ENCODE measurements around the gene BLOC1S4.
"Not testable (repeated sequence)": the region's sequence is repeated elsewhere in the genome, so short reads cannot be mapped to it uniquely, and the experiment has no call there.

BLOC1S4 gene

DNA sequence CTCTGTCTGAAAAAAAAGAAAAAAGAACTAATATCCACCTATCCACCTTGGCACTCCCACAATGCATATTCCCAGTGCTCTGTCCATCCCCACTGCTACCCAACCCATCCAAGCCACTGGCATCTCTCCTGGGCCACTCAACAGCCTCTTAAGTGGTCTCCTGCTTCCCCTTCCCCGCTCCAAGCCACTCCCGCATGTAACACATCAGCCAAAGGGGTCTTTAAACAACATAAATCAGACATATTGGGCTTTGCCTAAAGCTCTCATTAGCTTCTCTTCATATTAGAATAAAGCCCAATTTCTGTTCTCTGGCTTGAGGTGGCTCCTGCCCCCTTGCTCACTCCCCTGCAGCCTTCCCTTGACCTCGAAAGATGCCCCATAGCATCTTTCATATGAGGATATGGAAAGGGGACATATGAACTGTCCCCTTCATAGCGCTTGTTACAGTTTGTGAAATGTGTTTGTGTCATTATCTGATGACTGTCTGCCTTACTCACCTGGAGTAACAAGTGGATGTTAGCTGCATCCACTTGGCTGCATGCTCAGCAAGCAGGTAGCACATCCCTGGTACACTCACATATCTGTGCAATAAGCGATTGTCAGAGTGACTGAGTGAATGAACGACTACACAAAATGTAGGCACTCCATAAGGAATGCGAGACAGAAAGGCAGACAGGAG, 3.1 kb downstream of the BLOC1S4 start:
- no peak for FAIRE-seq

DNA sequence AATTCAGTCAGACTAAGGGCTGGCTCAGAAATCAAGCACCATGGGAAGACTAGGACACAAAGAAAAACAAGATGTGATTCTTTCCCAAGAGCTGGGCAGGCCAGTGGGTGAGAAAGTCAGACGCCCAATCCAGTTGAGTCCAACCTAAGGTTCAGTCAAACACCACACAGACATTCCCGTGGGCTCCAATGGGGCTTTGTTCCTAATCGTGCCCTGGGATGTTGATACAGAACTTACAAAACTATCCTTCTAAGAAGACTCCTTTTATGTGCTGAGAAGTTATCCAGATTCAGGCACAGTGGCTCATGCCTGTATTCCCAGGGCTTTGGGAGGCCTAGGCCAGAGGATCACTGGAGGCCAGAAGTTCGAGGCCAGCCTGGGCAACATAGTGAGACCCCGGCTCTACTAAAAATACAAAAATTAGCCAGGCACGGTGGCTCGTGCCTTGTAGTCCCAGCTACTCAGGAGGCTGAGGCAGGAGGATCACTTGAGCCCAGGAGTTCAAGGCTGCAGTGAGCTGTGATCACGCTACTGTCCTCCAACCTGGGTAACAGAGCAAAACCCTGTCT, 3.7 kb downstream of the BLOC1S4 start:
- no peak for FAIRE-seq

DNA sequence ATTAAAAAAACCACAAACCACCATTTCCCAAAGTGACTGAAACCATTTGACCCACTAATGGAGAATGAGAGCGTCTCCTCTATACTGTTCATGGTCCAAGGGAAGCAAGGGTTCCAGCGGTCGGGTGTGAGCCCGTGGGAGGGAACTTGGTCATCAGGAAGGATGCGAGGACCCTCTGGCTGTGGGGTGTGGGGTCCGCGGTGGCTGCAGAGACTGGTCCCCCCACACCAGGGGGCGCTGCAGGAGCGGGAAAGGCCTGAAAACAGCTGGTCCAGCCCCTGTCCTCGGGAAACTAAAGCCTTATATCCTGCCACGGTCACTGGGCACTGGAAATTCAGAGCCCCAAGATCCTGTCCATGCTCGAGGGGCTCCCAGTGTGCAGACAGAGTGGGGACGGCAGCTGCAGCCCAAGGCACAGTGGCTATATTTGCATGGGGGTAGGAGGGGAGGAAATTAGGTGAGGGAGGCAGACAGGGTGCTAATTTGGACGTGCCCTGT, 4.3 kb downstream of the BLOC1S4 start:
- no peak for FAIRE-seq

DNA sequence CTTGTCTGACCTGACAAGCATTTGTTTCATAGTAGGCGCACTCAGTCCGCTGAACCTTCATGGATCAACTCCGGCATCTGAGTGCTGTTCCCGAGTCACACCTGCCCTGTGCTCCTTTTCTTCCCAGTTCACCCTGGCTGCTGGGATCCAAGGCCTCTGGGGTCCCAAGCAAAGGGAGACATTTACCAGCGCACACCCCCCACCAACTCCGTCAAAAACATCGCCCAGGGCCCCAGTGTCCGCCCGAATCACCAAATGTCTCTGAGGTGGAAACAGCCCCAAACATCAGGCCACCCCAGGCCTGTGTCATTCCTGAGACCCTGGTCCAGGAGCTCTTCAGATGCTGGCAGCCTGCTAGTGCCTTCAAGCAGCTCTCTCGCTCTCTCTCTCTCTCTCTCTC, 5.1 kb downstream of the BLOC1S4 start:
- no peak for FAIRE-seq

DNA sequence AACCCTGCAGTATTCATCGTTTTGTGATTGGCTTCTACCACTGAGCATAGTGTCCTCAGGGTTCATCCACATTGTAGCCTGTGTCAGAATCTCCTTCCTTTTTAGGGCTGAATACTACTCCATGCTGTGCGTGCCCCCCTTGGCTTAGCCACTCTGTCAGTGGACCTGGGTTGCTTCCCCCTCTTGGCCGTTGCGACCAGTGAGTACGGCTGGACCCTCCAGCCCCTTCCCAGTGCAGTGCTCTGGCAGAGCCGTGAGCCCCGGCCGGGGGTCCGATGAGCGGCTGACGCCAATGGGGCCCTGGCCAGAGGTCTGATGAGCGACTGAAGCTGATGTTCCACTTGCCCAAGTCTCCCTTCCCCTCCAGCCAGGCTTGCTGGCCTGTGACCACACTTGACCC, 6.9 kb downstream of the BLOC1S4 start:
- no peak for FAIRE-seq

DNA sequence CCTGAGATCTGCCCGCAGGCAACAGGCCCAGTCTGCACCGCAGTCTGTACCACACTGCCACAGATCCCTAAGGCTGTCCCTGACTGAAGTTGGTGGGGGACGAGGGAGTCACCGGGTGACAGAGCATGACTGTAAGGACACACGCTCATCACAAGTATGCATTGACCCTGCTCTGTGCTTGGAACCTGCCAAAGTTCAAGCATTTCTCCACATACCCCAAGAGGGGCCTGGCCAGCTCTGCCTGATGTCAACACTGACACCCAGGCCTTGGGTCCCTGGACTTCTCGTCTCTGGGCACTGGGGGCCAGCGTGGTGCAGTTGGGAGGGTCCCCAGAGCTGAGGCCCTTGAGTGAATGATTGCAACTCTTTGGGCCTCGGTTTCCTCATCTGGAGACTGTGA, 7.9 kb downstream of the BLOC1S4 start:
- no peak for FAIRE-seq

DNA sequence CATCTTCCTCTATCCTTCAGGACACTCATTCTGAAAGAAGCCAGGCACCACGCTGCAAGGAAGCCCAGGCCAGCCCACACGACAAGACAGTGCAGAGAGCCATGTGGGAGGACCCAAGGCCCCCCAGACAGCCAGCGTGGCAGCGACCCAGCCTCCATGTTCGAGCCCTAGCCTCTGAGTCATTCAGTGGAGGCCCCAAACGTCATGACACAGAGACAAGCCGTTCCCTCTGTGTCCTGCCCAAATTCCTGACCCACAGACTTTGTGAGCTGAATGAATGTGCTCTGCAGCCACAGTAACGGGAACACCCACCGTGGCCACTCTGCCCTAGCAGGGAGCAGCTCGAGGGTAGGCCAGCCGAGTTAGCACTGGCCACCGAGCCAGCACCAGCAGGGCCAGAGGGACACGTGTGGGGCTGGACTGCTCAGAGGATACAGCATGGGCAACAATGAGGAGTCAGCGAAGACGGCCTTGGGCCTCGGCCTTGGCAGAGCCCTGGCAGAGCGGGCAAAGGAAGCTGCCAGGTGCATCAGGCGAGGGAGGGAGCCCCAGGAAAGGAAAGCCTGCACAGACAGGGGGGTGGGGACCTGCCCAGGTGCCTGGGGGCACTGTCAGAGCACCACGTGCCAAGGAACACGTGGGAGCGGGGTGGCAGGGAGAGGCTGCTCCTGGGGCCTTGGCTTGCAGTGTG, 8.6 kb downstream of the BLOC1S4 start:
- no peak for FAIRE-seq

DNA sequence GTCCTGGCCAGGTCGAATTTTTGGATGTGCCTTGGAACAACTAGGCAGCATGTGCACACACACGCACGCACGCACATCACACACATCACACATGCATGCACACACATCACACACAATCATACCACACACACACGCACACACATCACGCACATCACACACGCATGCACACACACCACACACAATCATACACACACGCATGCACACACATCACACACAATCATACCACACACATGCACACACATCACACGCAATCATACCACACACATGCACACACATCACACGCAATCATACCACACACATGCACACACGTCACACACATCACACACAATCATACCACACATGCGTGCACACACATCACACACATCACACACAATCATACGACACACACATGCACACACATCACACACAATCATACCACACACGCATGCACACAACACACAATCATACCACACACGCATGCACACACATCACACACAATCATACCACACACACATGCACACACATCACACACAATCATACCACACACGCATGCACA, 9.5 kb downstream of the BLOC1S4 start:
- not testable (repeated sequence) for FAIRE-seq

DNA sequence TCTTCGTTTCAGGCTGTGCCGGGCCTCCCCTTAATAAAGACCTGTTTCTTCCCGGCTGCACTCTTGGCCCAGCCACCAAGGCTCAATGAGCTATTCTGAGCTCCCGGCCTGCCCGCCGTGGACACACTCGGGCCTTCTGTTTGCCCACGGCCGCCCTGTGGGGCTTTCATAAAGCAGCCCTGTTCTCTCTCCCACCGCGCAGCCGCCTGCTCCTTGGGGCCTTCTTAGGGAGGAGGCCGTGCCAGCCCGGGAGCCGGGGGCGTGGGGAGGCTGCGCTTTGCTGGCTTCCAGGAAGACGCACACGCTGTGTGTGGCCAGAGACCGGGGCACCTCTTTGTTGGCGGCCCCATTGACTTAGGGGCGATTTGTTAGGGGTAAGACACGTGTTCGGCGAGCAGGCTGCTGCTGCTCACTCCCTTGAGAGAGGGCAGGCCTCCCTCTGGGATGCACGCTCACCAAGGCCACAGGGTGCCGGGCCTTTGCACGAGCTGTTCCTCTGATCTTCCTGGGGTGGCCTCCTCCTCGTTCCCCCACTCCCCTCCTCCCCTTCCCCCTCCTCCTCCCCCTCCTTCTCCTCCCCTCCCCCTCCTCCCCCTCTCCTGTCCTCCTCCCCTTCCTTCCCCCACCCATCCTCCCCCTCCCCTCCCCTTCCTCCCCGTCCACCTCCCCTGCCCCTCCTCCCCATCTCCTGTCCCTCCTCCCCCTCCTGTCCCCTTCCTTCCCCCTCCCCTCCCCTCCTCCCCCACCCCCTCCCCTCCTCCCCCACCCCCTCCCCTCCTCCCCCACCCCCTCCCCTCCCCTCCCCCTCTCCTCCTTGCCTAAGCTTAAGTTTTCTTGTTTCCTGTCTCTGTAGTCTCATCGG, 11.3 kb downstream of the BLOC1S4 start:
- no peak for FAIRE-seq

DNA sequence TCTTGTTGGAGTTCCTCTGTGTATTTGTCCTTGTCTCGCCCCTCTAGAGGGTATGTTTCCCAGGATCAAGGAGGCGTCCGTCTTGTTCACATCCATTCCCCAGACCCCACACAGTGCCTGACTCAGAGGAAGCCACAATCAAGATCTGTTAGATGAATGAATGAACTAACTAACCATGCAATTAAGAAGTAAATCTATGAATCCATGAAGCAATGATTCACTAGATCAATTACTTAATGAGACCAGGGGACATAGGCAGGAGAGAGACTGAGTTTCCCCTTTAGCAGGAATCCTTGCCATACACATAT, 11.9 kb downstream of the BLOC1S4 start:
- no peak for FAIRE-seq

DNA sequence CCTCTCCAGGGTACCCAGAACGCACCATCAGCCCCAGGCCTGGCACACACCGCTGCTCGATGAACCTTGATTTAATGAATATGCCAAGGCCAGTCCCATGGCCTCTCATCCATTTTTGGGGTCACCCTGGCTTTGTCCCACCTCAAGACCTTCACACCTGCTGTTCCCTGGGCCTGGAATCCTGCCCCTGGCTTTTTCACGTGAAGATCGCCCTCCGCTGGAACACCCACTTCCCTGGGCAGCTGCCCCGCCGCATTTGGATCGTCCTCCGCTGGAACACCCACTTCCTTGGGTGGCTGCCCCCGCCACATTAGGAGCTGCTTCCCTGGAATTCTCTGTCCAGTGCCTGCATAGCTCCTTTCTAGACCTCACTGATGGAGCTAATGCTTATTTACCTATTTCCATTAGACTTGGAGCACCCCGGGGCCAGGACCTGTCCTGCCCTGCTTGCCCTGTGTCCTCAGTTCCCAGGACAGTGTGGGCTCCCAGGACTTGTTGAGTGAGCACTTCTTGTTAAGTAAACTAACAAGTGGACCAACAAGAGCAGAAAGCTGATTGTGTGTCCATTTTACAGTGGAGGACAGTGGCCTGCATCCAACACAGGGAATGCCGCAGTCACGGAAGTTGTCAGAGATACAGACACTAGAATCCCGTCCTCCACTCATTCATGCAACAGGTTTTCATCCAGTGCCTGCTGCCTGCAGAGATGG, 12.5 kb downstream of the BLOC1S4 start:
- FAIRE-seq: no peak

DNA sequence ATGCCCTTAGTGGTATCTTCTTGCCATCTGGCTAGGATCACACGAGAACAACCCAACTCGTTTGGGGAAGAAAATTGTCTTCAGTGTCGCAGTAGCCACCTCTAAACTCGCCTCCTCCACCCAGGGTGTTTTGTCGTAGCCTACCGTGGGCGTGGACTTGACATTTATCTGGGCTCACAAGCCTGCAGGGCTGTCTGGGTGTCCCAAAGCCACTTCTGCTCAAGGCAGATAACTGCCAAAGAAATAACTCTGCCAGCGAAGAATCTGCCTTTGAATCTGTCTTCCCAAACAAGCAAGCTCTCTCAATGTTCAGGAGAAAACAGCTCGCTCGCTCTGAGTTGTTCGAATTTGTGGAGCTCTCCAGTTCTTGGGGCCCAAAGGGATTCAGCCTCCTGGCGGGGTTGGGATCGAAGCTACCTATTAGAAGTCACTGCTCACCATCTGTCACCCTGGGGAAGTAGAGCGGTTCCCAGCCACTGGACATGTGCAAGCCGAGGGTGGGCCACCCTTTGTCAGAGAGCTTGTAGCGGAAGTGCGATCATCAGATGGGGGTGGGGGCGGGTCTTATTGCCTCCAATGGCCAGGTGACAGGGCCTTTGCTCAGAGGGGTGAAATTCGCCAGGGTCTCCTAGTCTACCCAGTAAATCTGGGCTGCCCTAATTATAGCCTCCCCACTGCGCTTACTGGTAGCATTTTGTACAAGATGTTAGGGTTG, 14.8 kb downstream of the BLOC1S4 start:
- FAIRE-seq: no peak

DNA sequence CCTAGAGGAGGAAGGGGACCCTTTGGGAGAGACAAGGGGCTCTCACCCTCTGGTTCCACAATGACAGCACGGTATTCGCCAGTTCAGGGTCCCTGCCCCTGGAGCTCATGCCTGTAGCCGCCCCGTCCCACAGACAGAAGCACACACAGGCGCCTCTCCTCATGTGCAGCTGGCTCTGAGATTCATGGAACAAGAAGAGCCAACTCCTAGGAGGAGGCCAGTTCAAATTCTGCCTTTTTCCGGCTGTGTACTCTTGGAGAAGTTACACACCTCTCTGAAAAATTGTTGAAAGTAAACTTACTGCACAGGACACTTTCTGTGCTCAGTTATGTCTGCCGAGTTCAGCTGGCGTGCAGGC, 15.3 kb downstream of the BLOC1S4 start:
- no peak for FAIRE-seq

DNA sequence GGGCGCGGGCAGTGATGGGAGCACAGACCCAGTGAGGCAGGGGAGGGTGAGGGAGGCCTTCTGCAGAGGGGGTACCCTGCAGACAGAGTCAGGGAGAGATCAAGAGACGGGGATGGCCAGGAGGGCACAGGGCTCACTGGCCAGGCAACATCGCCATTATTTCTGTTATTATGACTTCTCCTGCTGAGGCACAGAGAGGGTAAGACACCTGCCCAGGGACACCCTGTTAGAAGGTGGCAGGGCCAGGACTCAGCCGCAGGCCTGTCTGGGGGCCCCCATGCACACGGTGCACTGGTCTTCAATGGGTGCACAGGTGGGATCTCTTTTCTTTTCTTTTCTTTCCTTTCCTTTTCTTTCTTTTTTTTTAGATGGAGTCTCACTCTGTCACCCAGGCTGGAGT, 15.8 kb downstream of the BLOC1S4 start:
- no peak for FAIRE-seq

DNA sequence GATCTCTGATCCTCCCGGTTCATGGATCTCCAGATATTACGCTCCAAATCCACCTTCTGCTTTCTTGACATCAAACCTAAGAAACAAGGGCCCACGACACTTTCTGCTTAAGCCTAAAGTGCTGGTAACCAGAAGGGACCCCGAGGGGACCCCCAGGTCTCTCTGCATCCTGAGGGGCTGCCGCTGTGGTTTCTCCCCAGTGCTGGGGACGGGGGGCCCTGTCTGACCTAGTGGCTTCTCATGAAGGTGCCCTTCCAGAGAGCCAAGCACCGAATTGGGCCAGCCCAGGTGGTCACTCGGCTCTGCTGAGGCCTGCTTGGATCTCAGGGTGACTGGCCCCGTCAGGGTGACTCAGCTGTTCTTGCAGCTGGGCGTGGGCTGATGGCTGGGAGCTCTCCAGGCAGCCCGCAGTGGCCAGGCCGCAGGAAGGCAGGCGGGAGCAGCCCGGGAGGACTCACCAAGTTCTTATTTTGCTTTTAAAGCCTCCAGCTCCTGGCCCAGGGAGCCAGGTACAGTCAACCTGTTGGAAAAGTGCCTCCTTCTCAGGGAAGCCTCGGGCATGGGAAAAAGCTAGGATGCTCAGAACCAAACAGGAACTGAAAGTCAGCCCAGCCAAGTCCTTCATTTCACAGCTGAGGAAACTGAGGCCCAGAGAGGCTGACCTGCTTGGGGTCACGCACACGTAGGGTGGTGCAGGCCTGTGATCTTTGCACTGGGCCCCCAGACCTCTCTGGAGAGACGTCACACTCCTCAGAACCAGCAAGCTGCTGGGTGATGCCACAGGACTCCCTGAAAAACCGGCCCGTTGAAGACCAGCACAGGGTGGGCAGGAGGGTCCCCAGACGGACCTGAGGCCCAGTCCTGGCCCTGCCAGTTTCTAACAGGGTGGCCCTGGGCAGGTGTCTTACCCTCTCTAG, 16.7 kb downstream of the BLOC1S4 start:
- FAIRE-seq: no peak

DNA sequence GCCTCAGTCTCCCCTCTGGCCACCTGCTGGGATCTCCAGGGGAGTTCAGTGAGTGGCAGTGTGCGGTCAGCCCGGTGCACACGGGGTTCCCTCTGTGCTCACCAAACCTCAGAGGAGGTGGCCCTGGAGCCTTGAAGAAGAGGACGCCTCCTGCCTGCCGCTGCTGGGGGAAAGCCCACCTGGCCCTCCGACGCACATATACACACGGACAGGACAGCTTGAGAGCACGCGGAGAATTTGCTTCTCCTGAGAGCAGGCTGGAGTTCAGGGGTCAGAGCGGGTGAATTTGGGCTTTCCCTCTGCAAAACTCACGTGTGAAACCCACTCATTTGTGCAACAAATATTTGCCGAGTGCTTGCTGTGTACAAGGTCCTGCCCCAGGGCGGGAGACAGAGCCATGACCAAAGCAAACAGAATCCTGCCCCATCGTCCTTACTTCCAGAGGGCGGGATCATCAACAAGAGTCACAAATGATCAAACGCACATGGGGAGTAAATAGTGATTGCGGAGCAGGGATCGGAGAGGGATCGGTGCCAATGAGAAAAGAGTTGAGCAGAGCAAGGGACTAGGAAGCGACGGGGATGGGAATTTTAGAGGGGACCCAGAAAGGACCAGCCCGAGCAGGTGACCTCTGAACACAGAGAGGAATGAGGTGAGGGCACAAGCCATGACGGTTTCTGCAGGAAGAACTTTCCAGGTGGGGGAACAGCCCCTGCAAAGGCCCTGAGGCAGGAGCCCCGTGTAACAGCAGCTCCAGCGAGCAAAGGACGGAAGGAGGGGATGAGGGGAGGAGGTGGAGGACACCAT, 17.6 kb downstream of the BLOC1S4 start:
- FAIRE-seq: no peak

DNA sequence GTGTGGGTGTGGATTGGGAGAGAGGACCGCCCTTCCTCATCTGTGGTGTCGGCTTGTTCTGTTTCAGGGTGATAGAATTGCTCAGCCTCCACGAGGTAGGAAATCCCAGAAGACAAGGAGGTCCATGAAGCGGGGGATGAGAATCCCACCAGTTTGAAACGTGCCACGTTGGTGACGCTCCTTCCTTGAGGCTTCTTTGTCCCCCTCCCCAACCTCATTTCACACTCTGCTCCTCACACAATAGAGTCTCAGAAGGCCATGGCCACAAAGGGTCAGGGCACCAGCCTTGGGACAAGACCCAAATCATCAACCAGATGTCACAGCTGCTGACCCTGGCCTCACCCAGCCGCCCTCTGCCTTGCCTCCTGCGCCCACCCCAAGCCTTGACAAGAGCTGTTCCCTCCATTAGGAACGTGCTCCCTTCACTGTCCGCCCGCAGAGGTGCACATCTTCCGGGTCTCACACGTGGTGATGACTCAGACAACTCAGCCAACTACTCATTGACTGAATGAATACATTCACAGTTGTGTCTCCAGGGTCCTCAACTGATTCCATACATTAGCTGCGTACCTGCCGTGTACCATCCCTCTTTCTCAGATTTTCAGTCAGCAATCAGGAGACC, 18.3 kb downstream of the BLOC1S4 start:
- no peak for FAIRE-seq

DNA sequence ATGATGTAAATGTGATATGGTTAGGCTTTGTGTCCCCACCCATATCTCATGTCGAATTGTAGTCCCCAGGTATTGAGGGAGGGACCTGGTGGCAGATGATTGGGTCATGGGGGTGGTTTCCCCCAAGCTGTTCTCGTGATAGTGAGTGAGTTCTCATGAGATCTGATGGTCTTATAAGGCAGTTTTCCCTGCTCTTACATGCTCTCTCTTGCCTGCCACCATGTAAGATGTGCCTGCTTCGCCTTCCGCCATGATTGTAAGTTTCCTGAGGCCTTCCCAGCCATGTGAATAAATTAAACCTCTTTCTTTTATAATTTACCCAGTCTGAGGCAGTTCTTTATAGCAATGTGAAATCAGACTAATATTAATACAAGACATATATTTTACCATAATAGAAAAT, 23.9 kb downstream of the BLOC1S4 start:
- FAIRE-seq: no peak

DNA sequence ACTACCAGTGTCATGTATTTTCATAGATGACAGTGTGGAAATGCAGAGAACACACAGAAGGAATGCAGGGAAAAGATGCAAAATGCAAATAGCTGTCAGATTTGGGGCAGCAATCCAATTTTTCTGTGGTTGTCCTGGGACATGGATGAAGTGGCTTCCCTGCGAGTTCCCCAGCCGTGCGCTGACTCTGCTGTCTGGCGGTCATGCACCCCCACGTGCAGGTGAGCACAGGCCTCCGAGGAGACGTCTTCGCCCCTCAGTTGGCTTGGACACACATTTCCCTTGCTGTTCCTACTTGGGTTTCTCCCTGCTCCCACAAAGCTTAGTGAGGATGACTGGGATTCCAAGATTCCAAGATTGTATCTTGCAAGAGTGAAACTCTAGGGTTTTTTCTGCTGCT, 24.4 kb downstream of the BLOC1S4 start:
- FAIRE-seq: no peak
